SK-N-SH (cell line): ENCODE results near the gene MACROD2. TPM values are rescaled to one million over a fixed set of nuclear protein-coding genes. Genes with fewer than 3 reads are reported as not detected.
A peak's percentile ranks its signal among the peaks of the same experiment; 100 is the strongest.

Source experiments
- CTCF ChIA-PET: fragments of 300-600, 350-600 bp; formaldehyde crosslinking; extraction: SDS; loops from one replicate; lab custom pipeline; 2021; lab: Yijun Ruan, JAX
- POLR2A ChIA-PET: fragments of 350-600 bp; sonication (Branson Sonifier 250); formaldehyde crosslinking; extraction: SDS; loops from one replicate; lab custom pipeline; 2020; ENCODE audit warnings: antibody characterized with exemption, inconsistent platforms; lab: Yijun Ruan, JAX
- DNase-seq: peaks from one replicate; pipeline ENCODE4 v3.0.0; 2012
- H2AFZ ChIP-seq: fragments of 200-600 bp; sonication (generic); 2 replicates; pipeline ENCODE4 v1.8.1; 2016; ENCODE audit warnings: antibody characterized with exemption, mild to moderate bottlenecking, low read depth
- H3F3A ChIP-seq: fragments of 200-600 bp; sonication (generic); replicated peaks from 2 replicates; pipeline ENCODE3; 2016; ENCODE audit warnings: antibody characterized with exemption, mild to moderate bottlenecking; ENCODE audit not compliant: insufficient read depth
- H3K27ac ChIP-seq, 2 experiments: fragments of 200-500 bp in 1 of 2; fragments of 200-600 bp in 1 of 2; sonication (Bioruptor generic) in 1 of 2; sonication (generic), shearing (Covaris generic) in 1 of 2; 2 replicates each; pipeline versions ENCODE4 v1.5.1 to v1.6.1; 2014 to 2016; ENCODE audit warnings: low read depth in 2 of 2, inconsistent platforms in 1 of 2, low read length in 1 of 2, mild to moderate bottlenecking in 1 of 2, mixed read lengths in 1 of 2
- H3K27me3 ChIP-seq: fragments of 200-600 bp; sonication (generic), shearing (Covaris generic); 2 replicates; pipeline ENCODE4 v1.6.1; 2016; ENCODE audit warnings: mixed run types; ENCODE audit not compliant: insufficient read depth
- H3K36me3 ChIP-seq, 2 experiments: fragments of 200-500 bp in 1 of 2; fragments of 200-600 bp in 1 of 2; sonication (Bioruptor generic) in 1 of 2; sonication (generic) in 1 of 2; replicated peaks in 1 of 2; 2 replicates each; pipeline versions ENCODE3 to v1.5.1; 2014 to 2016; ENCODE audit warnings: low read length in 1 of 2, mild to moderate bottlenecking in 1 of 2; ENCODE audit not compliant: insufficient read depth in 2 of 2, control insufficient read depth in 1 of 2
- H3K4me1 ChIP-seq, 2 experiments: fragments of 200-500 bp in 1 of 2; fragments of 200-600 bp in 1 of 2; sonication (Bioruptor generic) in 1 of 2; sonication (generic), shearing (Covaris generic) in 1 of 2; 2 replicates each; pipeline versions ENCODE4 v1.5.1 to v1.6.1; 2014 to 2016; ENCODE audit warnings: low read depth in 1 of 2, low read length in 1 of 2, mixed run types in 1 of 2; ENCODE audit not compliant: insufficient read depth in 2 of 2, control insufficient read depth in 1 of 2
- H3K4me2 ChIP-seq: fragments of 200-600 bp; sonication (generic), shearing (Covaris generic); 2 replicates; pipeline ENCODE4 v1.6.1; 2017; ENCODE audit warnings: mixed run types
- H3K4me3 ChIP-seq, 2 experiments: fragments of 200-500 bp in 1 of 2; fragments of 200-600 bp in 1 of 2; sonication (Bioruptor generic) in 1 of 2; sonication (generic), shearing (Covaris generic) in 1 of 2; 2 replicates each; pipeline versions ENCODE4 v1.5.1 to v1.8.1; 2014 to 2016; ENCODE audit warnings: low read depth in 2 of 2, inconsistent platforms in 1 of 2, low read length in 1 of 2, mild to moderate bottlenecking in 1 of 2, mixed read lengths in 1 of 2, moderate library complexity in 1 of 2
- H3K79me2 ChIP-seq: fragments of 200-600 bp; sonication (generic); 2 replicates; pipeline ENCODE4 v1.8.1; 2017; ENCODE audit warnings: mild to moderate bottlenecking; ENCODE audit not compliant: insufficient read depth
- H3K9ac ChIP-seq: fragments of 200-600 bp; sonication (generic); 2 replicates; pipeline ENCODE4 v1.6.1; 2017; ENCODE audit warnings: mixed run types
- H3K9me2 ChIP-seq: fragments of 200-600 bp; sonication (generic); 2 replicates; pipeline ENCODE4 v1.6.1; 2017; ENCODE audit warnings: mixed run types
- H3K9me3 ChIP-seq: fragments of 200-600 bp; sonication (generic); 2 replicates; pipeline ENCODE4 v1.6.1; 2017; ENCODE audit warnings: mixed run types, mild to moderate bottlenecking, moderate library complexity
- H4K20me1 ChIP-seq: fragments of 200-600 bp; sonication (generic); 2 replicates; pipeline ENCODE4 v1.6.1; 2017; ENCODE audit warnings: mild to moderate bottlenecking, mixed run types; ENCODE audit not compliant: insufficient read depth
- CHD2 ChIP-seq: fragments of 150-350 bp; IDR thresholded peaks from 2 replicates; pipeline ENCODE4 v1.6.1; 2018; ENCODE audit warnings: low read length; ENCODE audit not compliant: partially characterized antibody
- ELF1 ChIP-seq: IDR thresholded peaks from 2 replicates; pipeline ENCODE4 v1.4.0; 2012
- EZH2phosphoT487 ChIP-seq: fragments of 200-600 bp; sonication (generic); IDR thresholded peaks from 2 replicates; pipeline ENCODE4 v1.6.1; 2017; ENCODE audit warnings: low read depth, mixed run types, mild to moderate bottlenecking, antibody characterized with exemption, moderate library complexity, borderline replicate concordance
- FOXJ3 ChIP-seq: sonication (generic); formaldehyde crosslinking; IDR thresholded peaks from 2 replicates; pipeline ENCODE4 v1.5.1; 2020; ENCODE audit warnings: mild to moderate bottlenecking, missing genetic modification reagents
- GABPA ChIP-seq: IDR thresholded peaks from 2 replicates; pipeline ENCODE4 v1.4.0; 2012; ENCODE audit warnings: low read depth, mild to moderate bottlenecking
- JUND ChIP-seq: IDR thresholded peaks from 2 replicates; pipeline ENCODE4 v1.4.0; 2012
- MEF2A ChIP-seq: IDR thresholded peaks from 2 replicates; pipeline ENCODE4 v1.4.0; 2012; ENCODE audit warnings: low read depth, borderline replicate concordance
- NFIC ChIP-seq: IDR thresholded peaks from 2 replicates; pipeline ENCODE4 v1.4.0; 2012; ENCODE audit warnings: borderline replicate concordance
- RFX5 ChIP-seq: IDR thresholded peaks from 2 replicates; pipeline ENCODE4 v1.6.1; 2012; ENCODE audit warnings: mild to moderate bottlenecking, improper control_type of control experiment, low read length
- RXRA ChIP-seq: IDR thresholded peaks from 2 replicates; pipeline ENCODE4 v1.4.0; 2012; ENCODE audit warnings: low read depth, mild to moderate bottlenecking, borderline replicate concordance
- SMC3 ChIP-seq: IDR thresholded peaks from 2 replicates; pipeline ENCODE4 v1.6.1; 2012; ENCODE audit warnings: low read depth, low read length, improper control_type of control experiment
- TAF1 ChIP-seq: IDR thresholded peaks from 2 replicates; pipeline ENCODE4 v1.6.1; 2012; ENCODE audit warnings: low read depth, mild to moderate bottlenecking, low read length, moderate library complexity, borderline replicate concordance
- TEAD4 ChIP-seq: IDR thresholded peaks from 2 replicates; pipeline ENCODE4 v1.4.0; 2012; ENCODE audit warnings: mild to moderate bottlenecking, borderline replicate concordance; ENCODE audit not compliant: insufficient read depth
- YY1 ChIP-seq: IDR thresholded peaks from 2 replicates; pipeline ENCODE4 v1.4.0; 2012; ENCODE audit warnings: low read depth, mild to moderate bottlenecking
- WGBS: methylation state at CpG from one replicate; pipeline ENCODE4 v1.1.6; 2017; ENCODE audit warnings: low lambda C conversion rate; 5-methylcytosine and 5-hydroxymethylcytosine counted together
- polyA plus RNA-seq, 3 experiments: library from polyadenylated mRNA; depleted of rRNA; stranded (reverse); fragments of >200 nt; gene quantifications; 2 replicates each; pipeline ENCODE4 v1.2.3, GENCODE V29; 2012
- TF ChIP-seq, protein P1 (sequence below): IDR thresholded peaks from 2 replicates; pipeline ENCODE4 v1.4.0; 2012; ENCODE audit warnings: low read depth, borderline replicate concordance
- TF ChIP-seq, protein P2 (sequence below): IDR thresholded peaks from 2 replicates; pipeline ENCODE4 v1.4.0; 2012; ENCODE audit warnings: low read depth
- TF ChIP-seq, protein P3 (sequence below): fragments of 150-350 bp; IDR thresholded peaks from 2 replicates; pipeline ENCODE4 v1.6.1; 2016; ENCODE audit warnings: mild to moderate bottlenecking, low read depth, low read length

The MACROD2 gene
- polyA plus RNA-seq, 1 of the 3 experiments (the other 2 are of a cell fraction), result 0.33 TPM

DNA sequence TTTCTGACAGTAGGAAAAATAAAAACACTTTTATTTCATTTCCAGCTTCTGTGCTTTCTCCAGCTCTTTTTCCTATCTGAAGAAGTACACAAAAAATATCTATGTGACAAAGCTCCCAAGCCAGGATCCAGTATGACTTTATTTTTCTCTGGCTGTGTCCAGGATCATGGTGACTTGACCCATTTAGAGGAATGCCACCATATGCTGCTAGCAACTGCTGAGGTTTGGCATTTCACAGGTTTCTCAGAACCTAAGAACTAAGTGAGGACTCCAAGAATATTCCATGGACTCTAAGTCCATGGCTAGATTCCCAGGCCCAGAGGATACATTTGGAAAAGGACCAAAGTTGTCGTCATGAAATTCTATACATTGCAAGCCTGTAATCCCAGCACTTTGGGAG is 1218.7 kb downstream of the MACROD2 start:
- H3K4me2 ChIP-seq, result no peak overlapping the region
- H3K27me3 ChIP-seq, result no peaks in the 10 kb centered on the region
- H3K4me1 ChIP-seq, result no peaks in the 10 kb centered on the region
- H2AFZ ChIP-seq, result no peak overlapping the region
- TF ChIP-seq, protein P1, sequence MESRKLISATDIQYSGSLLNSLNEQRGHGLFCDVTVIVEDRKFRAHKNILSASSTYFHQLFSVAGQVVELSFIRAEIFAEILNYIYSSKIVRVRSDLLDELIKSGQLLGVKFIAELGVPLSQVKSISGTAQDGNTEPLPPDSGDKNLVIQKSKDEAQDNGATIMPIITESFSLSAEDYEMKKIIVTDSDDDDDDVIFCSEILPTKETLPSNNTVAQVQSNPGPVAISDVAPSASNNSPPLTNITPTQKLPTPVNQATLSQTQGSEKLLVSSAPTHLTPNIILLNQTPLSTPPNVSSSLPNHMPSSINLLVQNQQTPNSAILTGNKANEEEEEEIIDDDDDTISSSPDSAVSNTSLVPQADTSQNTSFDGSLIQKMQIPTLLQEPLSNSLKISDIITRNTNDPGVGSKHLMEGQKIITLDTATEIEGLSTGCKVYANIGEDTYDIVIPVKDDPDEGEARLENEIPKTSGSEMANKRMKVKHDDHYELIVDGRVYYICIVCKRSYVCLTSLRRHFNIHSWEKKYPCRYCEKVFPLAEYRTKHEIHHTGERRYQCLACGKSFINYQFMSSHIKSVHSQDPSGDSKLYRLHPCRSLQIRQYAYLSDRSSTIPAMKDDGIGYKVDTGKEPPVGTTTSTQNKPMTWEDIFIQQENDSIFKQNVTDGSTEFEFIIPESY, result no peak
- TF ChIP-seq, protein P2, sequence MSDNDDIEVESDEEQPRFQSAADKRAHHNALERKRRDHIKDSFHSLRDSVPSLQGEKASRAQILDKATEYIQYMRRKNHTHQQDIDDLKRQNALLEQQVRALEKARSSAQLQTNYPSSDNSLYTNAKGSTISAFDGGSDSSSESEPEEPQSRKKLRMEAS, result no peak
- TF ChIP-seq RFX5 (no peak), GABPA (no peak)
- WGBS, result 76% methylated on average over 1 of the region's 1 CpG
- POLR2A ChIA-PET, result no interaction called here
- H3K79me2 ChIP-seq, result no peaks in the 10 kb centered on the region
- H3K27ac ChIP-seq, result no peak overlapping the region
- no peaks in the 10 kb centered on the region for H3K9me3 ChIP-seq
- H3K4me3 ChIP-seq, result no peak overlapping the region
- no peak for DNase-seq
- CTCF ChIA-PET, result no interaction called here
- no peaks in the 10 kb centered on the region for H3F3A ChIP-seq
- no peak overlapping the region for H3K9ac ChIP-seq
- no peaks in the 10 kb centered on the region for H3K9me2 ChIP-seq
- H4K20me1 ChIP-seq, result no peaks in the 10 kb centered on the region
- H3K36me3 ChIP-seq, result no peaks in the 10 kb centered on the region

DNA sequence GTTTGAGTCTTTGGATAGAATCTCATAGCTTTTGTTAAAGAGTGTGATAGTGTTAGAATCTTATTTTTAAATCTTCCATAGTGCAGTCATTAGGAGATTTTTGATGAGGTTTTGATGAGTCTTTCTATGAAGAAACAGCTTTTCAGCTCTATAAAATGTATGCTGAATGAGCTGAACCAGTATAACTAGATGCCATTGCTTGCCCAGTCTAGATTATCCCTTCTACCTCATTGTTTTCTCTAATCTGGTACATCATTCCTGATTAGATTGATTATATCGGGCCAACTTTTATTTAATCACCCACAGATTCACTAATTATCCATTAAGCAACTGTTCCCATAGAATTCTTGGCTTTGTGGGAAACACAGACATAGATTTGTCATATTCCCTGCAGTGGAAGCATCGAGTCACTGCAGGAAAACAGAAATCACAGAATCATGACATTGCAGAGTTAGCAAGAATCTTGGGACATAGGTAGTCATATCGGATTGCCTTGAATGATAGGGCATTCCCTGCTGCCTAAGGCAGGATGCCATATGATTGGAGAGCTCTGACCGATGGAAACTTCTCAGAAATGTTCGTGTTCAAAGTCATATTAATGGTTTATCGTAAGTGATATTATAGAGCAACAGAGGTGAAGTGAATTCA is 1224.8 kb downstream of the MACROD2 start:
- Histone ChIP-seq H3K9me2 (no peaks in the 10 kb centered on the region), H3F3A (no peaks in the 10 kb centered on the region), H3K27me3 (no peaks in the 10 kb centered on the region), H3K27ac (peak overlapping the region in 1 of 2 experiments; percentile 67; a peak in 2 of 4 replicates), H3K36me3 (no peaks in the 10 kb centered on the region), H3K4me3 (no peak overlapping the region), H3K79me2 (no peaks in the 10 kb centered on the region)
- CTCF ChIA-PET, result interaction anchor here (0.6 kb wide), 1 partner anchor 883 kb away, joined by 3 read pairs; the partner anchor contains the start of gene FLRT3
- no peak for TF ChIP-seq YY1
- TF ChIP-seq TAF1, result no peak
- TF ChIP-seq RXRA, result no peak
- TF ChIP-seq ELF1, result no peak
- TF ChIP-seq EZH2phosphoT487, result no peak
- no peak for TF ChIP-seq JUND
- TF ChIP-seq, protein P3, sequence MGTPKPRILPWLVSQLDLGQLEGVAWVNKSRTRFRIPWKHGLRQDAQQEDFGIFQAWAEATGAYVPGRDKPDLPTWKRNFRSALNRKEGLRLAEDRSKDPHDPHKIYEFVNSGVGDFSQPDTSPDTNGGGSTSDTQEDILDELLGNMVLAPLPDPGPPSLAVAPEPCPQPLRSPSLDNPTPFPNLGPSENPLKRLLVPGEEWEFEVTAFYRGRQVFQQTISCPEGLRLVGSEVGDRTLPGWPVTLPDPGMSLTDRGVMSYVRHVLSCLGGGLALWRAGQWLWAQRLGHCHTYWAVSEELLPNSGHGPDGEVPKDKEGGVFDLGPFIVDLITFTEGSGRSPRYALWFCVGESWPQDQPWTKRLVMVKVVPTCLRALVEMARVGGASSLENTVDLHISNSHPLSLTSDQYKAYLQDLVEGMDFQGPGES, result no peak
- TF ChIP-seq TEAD4, result no peak
- no peak for TF ChIP-seq NFIC
- TF ChIP-seq CHD2, result no peak
- TF ChIP-seq RFX5, result no peak
- TF ChIP-seq, protein P2, result no peak
- TF ChIP-seq GABPA, result no peak
- no peak for TF ChIP-seq FOXJ3 (CRISPR knock-in tag)
- TF ChIP-seq SMC3, result no peak
- TF ChIP-seq MEF2A, result no peak
- TF ChIP-seq, all 33 proteins: peak for 0
- WGBS, result 70% methylated on average over 6 of the region's 6 CpGs
- no peaks in the 10 kb centered on the region for H4K20me1 ChIP-seq
- POLR2A ChIA-PET, result no interaction called here
- H3K9ac ChIP-seq, result no peak overlapping the region
- no peaks in the 10 kb centered on the region for H3K9me3 ChIP-seq
- H3K4me1 ChIP-seq, result peaks cover 4 to 17% of the 10 kb centered on the region in 2 experiments; a peak in 2 of 4 replicates
- no peak overlapping the region for H3K4me2 ChIP-seq
- peak overlapping the region; percentile 44; the same call in 1 of the 2 replicates for H2AFZ ChIP-seq
- no peak for DNase-seq
